Upper lobe of right lung (tissue), 1 donor: ENCODE data around the gene PDLIM5. TPM values are rescaled to one million over a fixed set of nuclear protein-coding genes. Genes with fewer than 3 reads are reported as not detected.

ENCODE experiments used
- ATAC-seq: fragments of 200-7000 bp; cut with Tn5 transposase; one replicate; pipeline ENCODE4 v1.9.1; 2020; ENCODE audit warnings: mild to moderate bottlenecking, moderate library complexity
- DNase-seq: peaks from one replicate; pipeline ENCODE4 v3.0.0-alpha.2; 2020
- H3K27ac ChIP-seq: fragments of 200-600 bp; one replicate; pipeline ENCODE4 v1.8.0; 2022
- H3K27me3 ChIP-seq: fragments of 200-600 bp; one replicate; pipeline ENCODE4 v1.8.0; 2022; ENCODE audit warnings: mild to moderate bottlenecking
- H3K36me3 ChIP-seq: fragments of 200-600 bp; one replicate; pipeline ENCODE4 v1.8.0; 2022
- H3K4me1 ChIP-seq: fragments of 200-600 bp; one replicate; pipeline ENCODE4 v1.8.0; 2022
- H3K4me3 ChIP-seq: fragments of 200-600 bp; one replicate; pipeline ENCODE4 v1.8.0; 2022; ENCODE audit warnings: mild to moderate bottlenecking
- H3K9me3 ChIP-seq: fragments of 200-600 bp; one replicate; pipeline ENCODE4 v1.8.0; 2022
- intact Hi-C: fragments of 100-400 bp; cut with DNase I; formaldehyde crosslinking; loops from one replicate; pipeline ENCODE4 v1.11.0; 2022
- total RNA-seq: library from RNA; stranded (reverse); fragmentation: NEBNext Ultra II Directional; extraction: Animal tissue kit (Norgen Biotek cat#: 25700); gene quantifications from one replicate; pipeline ENCODE4 v1.2.1, GENCODE V29; 2021
- TF ChIP-seq, protein P1 (sequence below): fragments of 200-600 bp; IDR thresholded peaks from one replicate; pipeline ENCODE4 v1.8.0; 2022; ENCODE audit warnings: antibody characterized with exemption
- donor health status: DM: no; HTN: yes; CAD: no; lungs with severe emphysema.

The PDLIM5 gene
- total RNA-seq, 1 donor from 2014 or later: 82.8 TPM

DNA sequence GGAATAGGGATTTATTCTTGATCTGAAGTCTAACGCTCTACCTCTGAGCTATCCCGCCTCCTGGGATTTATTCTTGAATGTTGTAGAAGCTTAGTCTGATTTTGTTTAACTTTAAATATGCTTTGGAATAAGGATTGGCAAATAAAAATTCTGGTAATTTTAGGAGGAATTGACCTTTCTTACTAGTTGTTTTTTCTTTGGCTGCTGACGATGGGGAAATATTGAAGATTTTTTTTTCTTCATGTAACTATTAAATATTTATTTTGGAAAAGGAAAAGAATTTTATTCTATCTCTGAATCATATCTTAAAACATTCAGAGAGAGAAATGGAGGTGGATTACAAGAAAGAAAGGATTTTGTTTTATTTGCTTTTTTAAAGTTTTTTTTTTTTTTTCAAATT, 122.9 kb downstream of the PDLIM5 start:
- DNase-seq (no peak), ATAC-seq (no peak)
- Histone ChIP-seq H3K4me1 (peaks cover 4% of the 10 kb centered on the region), H3K9me3 (no peaks in the 10 kb centered on the region), H3K36me3 (no peaks in the 10 kb centered on the region), H3K27me3 (no peaks in the 10 kb centered on the region), H3K27ac (no peak overlapping the region), H3K4me3 (no peak overlapping the region)
- TF ChIP-seq, protein P1, sequence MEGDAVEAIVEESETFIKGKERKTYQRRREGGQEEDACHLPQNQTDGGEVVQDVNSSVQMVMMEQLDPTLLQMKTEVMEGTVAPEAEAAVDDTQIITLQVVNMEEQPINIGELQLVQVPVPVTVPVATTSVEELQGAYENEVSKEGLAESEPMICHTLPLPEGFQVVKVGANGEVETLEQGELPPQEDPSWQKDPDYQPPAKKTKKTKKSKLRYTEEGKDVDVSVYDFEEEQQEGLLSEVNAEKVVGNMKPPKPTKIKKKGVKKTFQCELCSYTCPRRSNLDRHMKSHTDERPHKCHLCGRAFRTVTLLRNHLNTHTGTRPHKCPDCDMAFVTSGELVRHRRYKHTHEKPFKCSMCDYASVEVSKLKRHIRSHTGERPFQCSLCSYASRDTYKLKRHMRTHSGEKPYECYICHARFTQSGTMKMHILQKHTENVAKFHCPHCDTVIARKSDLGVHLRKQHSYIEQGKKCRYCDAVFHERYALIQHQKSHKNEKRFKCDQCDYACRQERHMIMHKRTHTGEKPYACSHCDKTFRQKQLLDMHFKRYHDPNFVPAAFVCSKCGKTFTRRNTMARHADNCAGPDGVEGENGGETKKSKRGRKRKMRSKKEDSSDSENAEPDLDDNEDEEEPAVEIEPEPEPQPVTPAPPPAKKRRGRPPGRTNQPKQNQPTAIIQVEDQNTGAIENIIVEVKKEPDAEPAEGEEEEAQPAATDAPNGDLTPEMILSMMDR: no peak
- intact Hi-C loops: no loop called here

DNA sequence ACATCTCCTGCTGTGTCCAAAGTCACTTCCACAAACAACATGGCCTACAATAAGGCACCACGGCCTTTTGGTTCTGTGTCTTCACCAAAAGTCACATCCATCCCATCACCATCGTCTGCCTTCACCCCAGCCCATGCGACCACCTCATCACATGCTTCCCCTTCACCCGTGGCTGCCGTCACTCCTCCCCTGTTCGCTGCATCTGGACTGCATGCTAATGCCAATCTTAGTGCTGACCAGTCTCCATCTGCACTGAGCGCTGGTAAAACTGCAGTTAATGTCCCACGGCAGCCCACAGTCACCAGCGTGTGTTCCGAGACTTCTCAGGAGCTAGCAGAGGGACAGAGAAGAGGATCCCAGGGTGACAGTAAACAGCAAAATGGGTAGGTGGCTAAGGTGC, 123.9 kb downstream of the PDLIM5 start:
- Histone ChIP-seq H3K4me1 (peaks cover 4% of the 10 kb centered on the region), H3K9me3 (no peaks in the 10 kb centered on the region), H3K4me3 (no peak overlapping the region), H3K27ac (no peak overlapping the region), H3K36me3 (no peaks in the 10 kb centered on the region), H3K27me3 (no peaks in the 10 kb centered on the region)
- ATAC-seq (no peak), DNase-seq (no peak)
- TF ChIP-seq, protein P1: no peak
- intact Hi-C loops: no loop called here

GRCh38 chr4:94576210-94576609, 124.5 kb downstream of the PDLIM5 start:
- H3K4me3 ChIP-seq: no peak overlapping the region
- TF ChIP-seq, protein P1: no peak
- no peaks in the 10 kb centered on the region for H3K36me3 ChIP-seq
- ATAC-seq (no peak), DNase-seq (no peak)
- intact Hi-C loops: no loop called here
- H3K4me1 ChIP-seq: peaks cover 4% of the 10 kb centered on the region
- no peaks in the 10 kb centered on the region for H3K27me3 ChIP-seq
- no peaks in the 10 kb centered on the region for H3K9me3 ChIP-seq
- no peak overlapping the region for H3K27ac ChIP-seq

DNA sequence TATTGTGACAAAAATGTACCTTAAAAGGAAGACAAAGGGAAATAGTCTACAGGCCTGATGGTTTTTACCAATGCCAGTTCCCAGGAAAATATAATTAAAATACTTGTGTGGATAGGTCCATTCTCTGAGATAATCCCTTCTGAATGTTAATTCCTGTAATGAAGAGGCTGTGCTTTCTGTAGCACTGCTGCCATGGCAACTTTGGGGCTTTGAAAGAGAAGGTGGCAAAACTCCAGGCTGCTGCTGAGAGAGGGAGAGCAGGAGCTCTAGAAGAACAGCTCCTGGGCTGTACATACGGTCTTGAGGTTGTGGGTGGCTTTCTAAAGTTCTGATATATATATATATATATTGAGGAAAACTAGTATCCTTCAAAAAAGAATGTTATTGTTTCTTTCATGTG, 125.4 kb downstream of the PDLIM5 start:
- TF ChIP-seq, protein P1: no peak
- ATAC-seq (no peak), DNase-seq (no peak)
- intact Hi-C loops: no loop called here
- Histone ChIP-seq H3K27me3 (no peaks in the 10 kb centered on the region), H3K9me3 (no peaks in the 10 kb centered on the region), H3K4me1 (peaks cover 4% of the 10 kb centered on the region), H3K4me3 (no peak overlapping the region), H3K27ac (no peak overlapping the region), H3K36me3 (no peaks in the 10 kb centered on the region)

- Histone ChIP-seq H3K9me3 (no peaks in the 10 kb centered on the region), H3K27ac (no peak overlapping the region), H3K4me3 (no peak overlapping the region), H3K4me1 (peaks cover 4% of the 10 kb centered on the region), H3K36me3 (no peaks in the 10 kb centered on the region), H3K27me3 (no peaks in the 10 kb centered on the region)
- DNase-seq: no peak
- ATAC-seq: no peak
- TF ChIP-seq, protein P1: no peak
- intact Hi-C loops: no loop called here
These were observed 126.5 kb downstream of the PDLIM5 start for GRCh38 chr4:94578195-94578594.

- Histone ChIP-seq H3K27ac (no peak overlapping the region), H3K9me3 (no peaks in the 10 kb centered on the region), H3K27me3 (no peaks in the 10 kb centered on the region), H3K4me1 (peaks cover 4% of the 10 kb centered on the region), H3K36me3 (peaks cover 14% of the 10 kb centered on the region), H3K4me3 (no peak overlapping the region)
- intact Hi-C loops: no loop called here
- DNase-seq: no peak
- no peak for ATAC-seq
- TF ChIP-seq, protein P1: no peak
These were observed 130.0 kb downstream of the PDLIM5 start for GRCh38 chr4:94581766-94582165.
